K562 (cell line): ENCODE measurements around the gene CELF4. TPM values are rescaled to one million over a fixed set of nuclear protein-coding genes. Genes with fewer than 3 reads are reported as not detected.

Source experiments
- ATAC-seq: fragments of 200-7000 bp; cut with Tn5 transposase; 3 replicates; pipeline ENCODE4 v1.9.1; 2020; ENCODE audit warnings: moderate library complexity
- BruUV-seq: library from RNA; stranded (reverse); fragments of 400-500 nt; replicated peaks from 2 replicates; lab custom pipeline; 2021; lab: Mats Ljungman, UMichigan
- CTCF ChIA-PET: fragments of 300-600 bp; formaldehyde crosslinking; extraction: SDS; loops from one replicate; lab custom pipeline; 2021; ENCODE audit warnings: low intra/inter-chr PET ratio; lab: Yijun Ruan, JAX
- POLR2A ChIA-PET: fragments of 300-600, 350-650 bp; sonication (Branson Sonifier 250); formaldehyde crosslinking; extraction: SDS; loops from one replicate; lab custom pipeline; 2021; ENCODE audit warnings: antibody characterized with exemption, inconsistent platforms; lab: Yijun Ruan, JAX
- DNase-seq, 4 experiments: peaks; one replicate each; pipeline versions ENCODE4 v3.0.0 to v3.0.0-alpha.2; 2011 to 2018; ENCODE audit warnings: low spot score in 3 of 4, mixed read lengths in 3 of 4; ENCODE audit errors: extremely low read depth in 1 of 4
- FAIRE-seq: peaks from 2 replicates; lab custom pipeline; 2011; peaks lifted over from hg19 to GRCh38; lab: Jason Lieb, UNC
- H2AFZ ChIP-seq: 2 replicates; pipeline ENCODE4 v1.6.0; 2011; ENCODE audit warnings: low read depth, low read length, control low read depth, inconsistent platforms
- H3K27ac ChIP-seq: fragments of 200-600 bp; 3 replicates; pipeline ENCODE4 v1.8.0; 2011; ENCODE audit warnings: low read depth, mild to moderate bottlenecking, control low read depth, inconsistent platforms, low read length, moderate library complexity, mixed read lengths; ENCODE audit errors: extremely low read depth
- H3K27me3 ChIP-seq, 2 experiments: fragments of 300-600 bp in 1 of 2; 2 replicates in 1 of 2; 3 replicates in 1 of 2; pipeline versions ENCODE4 v1.6.0 to v1.8.0; 2011; ENCODE audit warnings: inconsistent platforms in 2 of 2, low read length in 2 of 2, mild to moderate bottlenecking in 1 of 2, mixed read lengths in 1 of 2, moderate library complexity in 1 of 2; ENCODE audit not compliant: control insufficient read depth in 2 of 2, insufficient read depth in 2 of 2
- H3K36me3 ChIP-seq: fragments of 300-600 bp; 3 replicates; pipeline ENCODE4 v1.8.0; 2011; ENCODE audit warnings: mild to moderate bottlenecking, low read length, inconsistent platforms; ENCODE audit not compliant: control insufficient read depth, insufficient read depth
- H3K4me1 ChIP-seq, 2 experiments: fragments of 200-600 bp in 1 of 2; replicated peaks in 1 of 2; 2 replicates in 1 of 2; 3 replicates in 1 of 2; pipeline versions ENCODE4 v1.5.1 to v1.8.0; 2011; ENCODE audit warnings: inconsistent platforms in 2 of 2, low read length in 2 of 2, mild to moderate bottlenecking in 1 of 2, mixed read lengths in 1 of 2, moderate library complexity in 1 of 2; ENCODE audit not compliant: control insufficient read depth in 2 of 2, insufficient read depth in 2 of 2
- H3K4me2 ChIP-seq: 2 replicates; pipeline ENCODE4 v1.6.1; 2011; ENCODE audit warnings: low read length, control low read depth, inconsistent platforms, mixed read lengths; ENCODE audit not compliant: insufficient read depth
- H3K4me3 ChIP-seq: fragments of 200-600 bp; sonication (generic), shearing (Covaris generic); 2 replicates; pipeline ENCODE4 v1.5.1; 2016; ENCODE audit warnings: control low read depth, inconsistent platforms
- H3K79me2 ChIP-seq: fragments of 200-600 bp; 3 replicates; pipeline ENCODE4 v1.8.0; 2011; ENCODE audit warnings: low read length, inconsistent platforms; ENCODE audit not compliant: control insufficient read depth, insufficient read depth
- H3K9ac ChIP-seq, 2 experiments: 2 replicates each; pipeline versions ENCODE4 v1.6.0 to v1.6.1; 2011; ENCODE audit warnings: low read depth in 2 of 2, low read length in 2 of 2, control low read depth in 1 of 2, inconsistent platforms in 1 of 2, mild to moderate bottlenecking in 1 of 2, mixed read lengths in 1 of 2; ENCODE audit not compliant: insufficient read depth in 1 of 2
- H3K9me1 ChIP-seq: one replicate; pipeline ENCODE4 v1.6.0; 2011; ENCODE audit warnings: inconsistent platforms, mild to moderate bottlenecking, low read length, moderate library complexity; ENCODE audit not compliant: control insufficient read depth, insufficient read depth
- H3K9me3 ChIP-seq: replicated peaks from 2 replicates; pipeline ENCODE4 v1.5.1; 2011; ENCODE audit warnings: low read depth, low read length, inconsistent platforms; ENCODE audit not compliant: control insufficient read depth, insufficient read depth
- H4K20me1 ChIP-seq: replicated peaks from 2 replicates; pipeline ENCODE4 v1.6.1; 2011; ENCODE audit warnings: low read length, inconsistent platforms, mixed read lengths; ENCODE audit not compliant: control insufficient read depth, insufficient read depth
- ELF4 ChIP-seq: fragments of 450-650 bp; formaldehyde crosslinking; IDR thresholded peaks from 2 replicates; pipeline ENCODE4 v1.4.0; 2022; ENCODE audit warnings: missing genetic modification characterization
- JUN ChIP-seq, 2 experiments: sonication (generic) in 1 of 2; formaldehyde crosslinking in 1 of 2; IDR thresholded peaks; 2 replicates each; pipeline versions ENCODE4 v1.6.1 to v1.8.0; 2012 to 2022; ENCODE audit warnings: borderline replicate concordance in 2 of 2, mild to moderate bottlenecking in 2 of 2, improper control_type of control experiment in 1 of 2, low read depth in 1 of 2, low read length in 1 of 2, missing genetic modification reagents in 1 of 2
- NCOA1 ChIP-seq: fragments of 450-650 bp; IDR thresholded peaks from 2 replicates; pipeline ENCODE4 v1.6.1; 2016; ENCODE audit warnings: low read depth
- NEUROD1 ChIP-seq: fragments of 150-350 bp; IDR thresholded peaks from 2 replicates; pipeline ENCODE4 v1.6.1; 2014; ENCODE audit warnings: borderline replicate concordance, low read length, low read depth; ENCODE audit not compliant: partially characterized antibody
- NUFIP1 ChIP-seq: fragments of 450-650 bp; IDR thresholded peaks from 2 replicates; pipeline ENCODE4 v1.6.1; 2018; ENCODE audit not compliant: partially characterized antibody
- RBFOX2 ChIP-seq: fragments of 200-400 bp; formaldehyde crosslinking; IDR thresholded peaks from 2 replicates; pipeline ENCODE4 v1.6.1; 2017; ENCODE audit warnings: low read depth, mild to moderate bottlenecking, low read length, moderate library complexity
- TAF15 ChIP-seq: fragments of 200-400 bp; formaldehyde crosslinking; IDR thresholded peaks from 2 replicates; pipeline ENCODE4 v1.6.1; 2017; ENCODE audit warnings: mild to moderate bottlenecking, low read depth, low read length, moderate library complexity
- TBP ChIP-seq: optimal IDR thresholded peaks from 2 replicates; pipeline ENCODE3; 2011; ENCODE audit warnings: low read depth, low read length, improper control_type of control experiment
- ZNF121 ChIP-seq: sonication (generic); formaldehyde crosslinking; conservative IDR thresholded peaks from 2 replicates; pipeline ENCODE4 v1.8.0; 2022; ENCODE audit warnings: missing genetic modification reagents
- WGBS: fragments of 100-300 bp; shearing (Covaris generic); methylation state at CpG from one replicate; pipeline ENCODE4 v1.1.6; 2016; ENCODE audit warnings: low coverage, mixed read lengths; ENCODE audit not compliant: insufficient coverage; ENCODE audit errors: missing lambda C conversion rate; 5-methylcytosine and 5-hydroxymethylcytosine counted together
- in situ Hi-C: fragments of 300-500 bp; cut with MboI; formaldehyde crosslinking; loops from 4 replicates; pipeline ENCODE4 v1.15.0; 2018; ENCODE audit warnings: inconsistent platforms, mixed read lengths
- intact Hi-C: fragments of 100-400 bp; cut with micrococcal nuclease; formaldehyde crosslinking; loops from 2 replicates; pipeline ENCODE4 v1.14.2; 2022
- polyA plus RNA-seq, 8 experiments: library from polyadenylated mRNA; depleted of rRNA in 4 of 8; stranded (reverse) in 5 of 8; unstranded in 3 of 8; fragments of >200 nt; fragmentation: Nextera tagmentation in 2 of 8; fragmentation: Illumina TruSeq in 1 of 8; extraction: Ambion mirVana in 2 of 8; extraction: Trizol in 1 of 8; gene quantifications; 2 replicates each; pipeline versions ENCODE4 v1.2.1 to v1.2.3, GENCODE V29; 2011 to 2014; ENCODE audit warnings: inconsistent platforms in 1 of 8, missing spikeins in 1 of 8
- total RNA-seq, 7 experiments: library from RNA; depleted of rRNA in 6 of 7; stranded (reverse); fragments of >200 nt in 6 of 7; fragmentation: Illumina TruSeq in 2 of 7; extraction: Trizol in 2 of 7; gene quantifications; 2 replicates each; pipeline versions ENCODE4 v1.2.1 to v1.2.3, GENCODE V29; 2011 to 2021; ENCODE audit warnings: low replicate concordance in 1 of 7
- TF ChIP-seq, protein P1 (sequence below): fragments of 250-450 bp; sonication (Bioruptor Pico); IDR thresholded peaks from 2 replicates; pipeline ENCODE4 v1.8.0; 2022; ENCODE audit warnings: moderate library complexity, mild to moderate bottlenecking, inconsistent platforms
- TF ChIP-seq, protein P2 (sequence below), 2 experiments: fragments of 150-350 bp in 1 of 2; IDR thresholded peaks; 2 replicates each; pipeline ENCODE4 v1.6.1; 2012 to 2016; ENCODE audit warnings: low read depth in 2 of 2, low read length in 2 of 2, mild to moderate bottlenecking in 1 of 2, moderate library complexity in 1 of 2
- TF ChIP-seq, protein P3 (sequence below): sonication (generic); formaldehyde crosslinking; IDR thresholded peaks from 2 replicates; pipeline ENCODE4 v1.8.0; 2022; ENCODE audit warnings: mild to moderate bottlenecking, missing genetic modification reagents, borderline replicate concordance

The CELF4 gene
- total and polyA plus RNA-seq, 9 of the 15 experiments (the other 6 are each of a cell fraction or from before 2014, with no cell fraction given), result 0.04 to 0.24 (median 0.07) TPM; not detected in 3

DNA sequence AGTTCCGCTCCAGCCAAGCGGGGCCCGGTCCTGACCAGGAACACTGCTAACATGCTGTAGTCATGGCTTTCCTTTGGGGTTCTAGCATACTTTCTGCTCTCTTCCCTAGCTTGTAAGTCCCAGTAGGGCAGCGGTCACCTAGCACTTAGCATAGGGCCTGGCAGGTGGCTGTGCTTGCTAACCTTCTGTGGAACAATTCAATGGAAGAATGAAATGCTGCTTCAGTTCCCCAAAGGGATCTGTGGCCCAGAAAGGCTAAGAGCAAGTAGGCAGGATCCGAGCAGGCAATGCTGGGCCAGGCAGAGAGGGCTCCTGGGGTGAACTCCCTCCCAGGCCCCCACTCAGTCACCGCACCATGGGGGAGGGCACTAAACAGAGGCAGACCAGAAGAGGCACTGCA lies 266.8 kb downstream of the CELF4 start:
- no peak overlapping the region for H3K4me3 ChIP-seq
- H3K36me3 ChIP-seq, result no peaks in the 10 kb centered on the region
- no peak for FAIRE-seq
- TF ChIP-seq TAF15 (no peak), ELF4 (no peak), RBFOX2 (no peak), NUFIP1 (no peak), JUN (IDR thresholded peaks at IDR 0.05; ENCODE audit: borderline replicate concordance, low read depth, low read length) (no peak), JUN (CRISPR knock-in tag; IDR thresholded peaks at IDR 0.05; ENCODE audit: borderline replicate concordance) (no peak), NEUROD1 (no peak), NCOA1 (no peak), TBP (no peak), ZNF121 (CRISPR knock-in tag) (no peak)
- TF ChIP-seq, protein P1, sequence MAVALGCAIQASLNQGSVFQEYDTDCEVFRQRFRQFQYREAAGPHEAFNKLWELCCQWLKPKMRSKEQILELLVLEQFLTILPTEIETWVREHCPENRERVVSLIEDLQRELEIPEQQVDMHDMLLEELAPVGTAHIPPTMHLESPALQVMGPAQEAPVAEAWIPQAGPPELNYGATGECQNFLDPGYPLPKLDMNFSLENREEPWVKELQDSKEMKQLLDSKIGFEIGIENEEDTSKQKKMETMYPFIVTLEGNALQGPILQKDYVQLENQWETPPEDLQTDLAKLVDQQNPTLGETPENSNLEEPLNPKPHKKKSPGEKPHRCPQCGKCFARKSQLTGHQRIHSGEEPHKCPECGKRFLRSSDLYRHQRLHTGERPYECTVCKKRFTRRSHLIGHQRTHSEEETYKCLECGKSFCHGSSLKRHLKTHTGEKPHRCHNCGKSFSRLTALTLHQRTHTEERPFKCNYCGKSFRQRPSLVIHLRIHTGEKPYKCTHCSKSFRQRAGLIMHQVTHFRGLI, result no peak
- TF ChIP-seq, protein P2, sequence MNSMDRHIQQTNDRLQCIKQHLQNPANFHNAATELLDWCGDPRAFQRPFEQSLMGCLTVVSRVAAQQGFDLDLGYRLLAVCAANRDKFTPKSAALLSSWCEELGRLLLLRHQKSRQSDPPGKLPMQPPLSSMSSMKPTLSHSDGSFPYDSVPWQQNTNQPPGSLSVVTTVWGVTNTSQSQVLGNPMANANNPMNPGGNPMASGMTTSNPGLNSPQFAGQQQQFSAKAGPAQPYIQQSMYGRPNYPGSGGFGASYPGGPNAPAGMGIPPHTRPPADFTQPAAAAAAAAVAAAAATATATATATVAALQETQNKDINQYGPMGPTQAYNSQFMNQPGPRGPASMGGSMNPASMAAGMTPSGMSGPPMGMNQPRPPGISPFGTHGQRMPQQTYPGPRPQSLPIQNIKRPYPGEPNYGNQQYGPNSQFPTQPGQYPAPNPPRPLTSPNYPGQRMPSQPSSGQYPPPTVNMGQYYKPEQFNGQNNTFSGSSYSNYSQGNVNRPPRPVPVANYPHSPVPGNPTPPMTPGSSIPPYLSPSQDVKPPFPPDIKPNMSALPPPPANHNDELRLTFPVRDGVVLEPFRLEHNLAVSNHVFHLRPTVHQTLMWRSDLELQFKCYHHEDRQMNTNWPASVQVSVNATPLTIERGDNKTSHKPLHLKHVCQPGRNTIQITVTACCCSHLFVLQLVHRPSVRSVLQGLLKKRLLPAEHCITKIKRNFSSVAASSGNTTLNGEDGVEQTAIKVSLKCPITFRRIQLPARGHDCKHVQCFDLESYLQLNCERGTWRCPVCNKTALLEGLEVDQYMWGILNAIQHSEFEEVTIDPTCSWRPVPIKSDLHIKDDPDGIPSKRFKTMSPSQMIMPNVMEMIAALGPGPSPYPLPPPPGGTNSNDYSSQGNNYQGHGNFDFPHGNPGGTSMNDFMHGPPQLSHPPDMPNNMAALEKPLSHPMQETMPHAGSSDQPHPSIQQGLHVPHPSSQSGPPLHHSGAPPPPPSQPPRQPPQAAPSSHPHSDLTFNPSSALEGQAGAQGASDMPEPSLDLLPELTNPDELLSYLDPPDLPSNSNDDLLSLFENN (IDR thresholded peaks at IDR 0.05; ENCODE audit: low read depth in 2 of 2, low read length in 2 of 2), result no peak
- TF ChIP-seq, protein P3, sequence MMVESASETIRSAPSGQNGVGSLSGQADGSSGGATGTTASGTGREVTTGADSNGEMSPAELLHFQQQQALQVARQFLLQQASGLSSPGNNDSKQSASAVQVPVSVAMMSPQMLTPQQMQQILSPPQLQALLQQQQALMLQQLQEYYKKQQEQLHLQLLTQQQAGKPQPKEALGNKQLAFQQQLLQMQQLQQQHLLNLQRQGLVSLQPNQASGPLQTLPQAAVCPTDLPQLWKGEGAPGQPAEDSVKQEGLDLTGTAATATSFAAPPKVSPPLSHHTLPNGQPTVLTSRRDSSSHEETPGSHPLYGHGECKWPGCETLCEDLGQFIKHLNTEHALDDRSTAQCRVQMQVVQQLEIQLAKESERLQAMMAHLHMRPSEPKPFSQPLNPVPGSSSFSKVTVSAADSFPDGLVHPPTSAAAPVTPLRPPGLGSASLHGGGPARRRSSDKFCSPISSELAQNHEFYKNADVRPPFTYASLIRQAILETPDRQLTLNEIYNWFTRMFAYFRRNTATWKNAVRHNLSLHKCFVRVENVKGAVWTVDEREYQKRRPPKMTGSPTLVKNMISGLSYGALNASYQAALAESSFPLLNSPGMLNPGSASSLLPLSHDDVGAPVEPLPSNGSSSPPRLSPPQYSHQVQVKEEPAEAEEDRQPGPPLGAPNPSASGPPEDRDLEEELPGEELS (CRISPR knock-in tag), result no peak
- H3K9ac ChIP-seq, result no peak overlapping the region
- peaks cover 16 to 19% of the 10 kb centered on the region in 2 experiments for H3K4me1 ChIP-seq
- H3K9me1 ChIP-seq, result peaks cover 3% of the 10 kb centered on the region
- no peak for ATAC-seq
- no peaks in the 10 kb centered on the region; a peak in 1 of 5 replicates for H3K27me3 ChIP-seq
- DNase-seq, result no peak
- POLR2A ChIA-PET, result no interaction called here
- no TSS peak for BruUV-seq
- in situ Hi-C loops (no loop called here), intact Hi-C loops (loop anchor here (10.0 kb wide), 1 partner anchor 354 kb away; no protein-coding TSS in a partner anchor)
- 31% methylated on average over 6 of the region's 6 CpGs for WGBS
- no peak overlapping the region for H3K4me2 ChIP-seq
- 0 out of 2 replicates have a peak, but pooled peaks cover 6% of the 10 kb centered on the region for H4K20me1 ChIP-seq
- CTCF ChIA-PET, result no interaction called here
- peak overlapping the region; percentile 11; the same call in 1 of the 2 replicates for H2AFZ ChIP-seq
- H3K79me2 ChIP-seq, result no peaks in the 10 kb centered on the region
- no peaks in the 10 kb centered on the region for H3K9me3 ChIP-seq
- no peak overlapping the region for H3K27ac ChIP-seq
